ENCODE data around the gene ALKBH5. TPM values are rescaled to one million over a fixed set of nuclear protein-coding genes. Genes with fewer than 3 reads are reported as not detected.
A peak's percentile ranks its signal among the peaks of the same experiment; 100 is the strongest.

The ALKBH5 gene
- total RNA-seq, 1 donor: 108 TPM

DNA sequence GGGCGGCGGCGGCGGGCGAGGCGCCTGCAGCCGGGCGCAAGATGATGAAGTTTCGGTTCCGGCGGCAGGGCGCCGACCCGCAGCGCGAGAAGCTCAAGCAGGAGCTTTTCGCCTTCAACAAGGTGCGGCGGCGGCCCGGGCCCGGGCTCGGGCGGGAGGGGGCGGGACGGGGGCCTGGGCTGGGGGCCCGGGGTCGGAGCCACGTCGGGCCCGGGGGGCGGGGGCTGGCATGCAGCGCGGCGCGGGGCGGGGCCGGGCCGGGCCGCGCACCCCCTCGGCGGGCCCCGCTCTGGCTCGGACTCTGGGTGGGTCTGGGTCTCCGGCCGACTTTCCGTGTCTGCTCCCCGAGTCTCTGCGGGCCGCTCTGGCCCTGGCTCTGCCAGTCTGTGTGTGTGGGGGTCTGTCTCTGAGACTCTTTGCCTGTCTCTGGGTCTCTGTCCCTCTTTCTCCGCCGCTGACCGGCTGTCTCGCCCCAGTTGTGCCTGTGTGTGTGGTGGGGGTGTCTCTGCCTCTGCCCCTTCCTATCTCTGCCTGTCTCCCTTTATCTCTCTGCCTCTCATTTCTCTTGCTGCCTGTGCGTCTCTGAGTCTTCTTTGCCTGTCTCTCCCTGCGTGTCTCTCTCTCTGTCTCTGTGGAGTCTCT is 42.1 kb downstream of the ALKBH5 start:
- TF ChIP-seq, protein P1, sequence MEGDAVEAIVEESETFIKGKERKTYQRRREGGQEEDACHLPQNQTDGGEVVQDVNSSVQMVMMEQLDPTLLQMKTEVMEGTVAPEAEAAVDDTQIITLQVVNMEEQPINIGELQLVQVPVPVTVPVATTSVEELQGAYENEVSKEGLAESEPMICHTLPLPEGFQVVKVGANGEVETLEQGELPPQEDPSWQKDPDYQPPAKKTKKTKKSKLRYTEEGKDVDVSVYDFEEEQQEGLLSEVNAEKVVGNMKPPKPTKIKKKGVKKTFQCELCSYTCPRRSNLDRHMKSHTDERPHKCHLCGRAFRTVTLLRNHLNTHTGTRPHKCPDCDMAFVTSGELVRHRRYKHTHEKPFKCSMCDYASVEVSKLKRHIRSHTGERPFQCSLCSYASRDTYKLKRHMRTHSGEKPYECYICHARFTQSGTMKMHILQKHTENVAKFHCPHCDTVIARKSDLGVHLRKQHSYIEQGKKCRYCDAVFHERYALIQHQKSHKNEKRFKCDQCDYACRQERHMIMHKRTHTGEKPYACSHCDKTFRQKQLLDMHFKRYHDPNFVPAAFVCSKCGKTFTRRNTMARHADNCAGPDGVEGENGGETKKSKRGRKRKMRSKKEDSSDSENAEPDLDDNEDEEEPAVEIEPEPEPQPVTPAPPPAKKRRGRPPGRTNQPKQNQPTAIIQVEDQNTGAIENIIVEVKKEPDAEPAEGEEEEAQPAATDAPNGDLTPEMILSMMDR (IDR thresholded peaks at IDR 0.05; ENCODE audit: insufficient read depth, low read length): no peak
- peak overlapping the region; percentile 94 for H3K4me3 ChIP-seq (ENCODE audit: low read depth, low read length)
- no peak for DNase-seq (ENCODE audit: low read depth)

DNA sequence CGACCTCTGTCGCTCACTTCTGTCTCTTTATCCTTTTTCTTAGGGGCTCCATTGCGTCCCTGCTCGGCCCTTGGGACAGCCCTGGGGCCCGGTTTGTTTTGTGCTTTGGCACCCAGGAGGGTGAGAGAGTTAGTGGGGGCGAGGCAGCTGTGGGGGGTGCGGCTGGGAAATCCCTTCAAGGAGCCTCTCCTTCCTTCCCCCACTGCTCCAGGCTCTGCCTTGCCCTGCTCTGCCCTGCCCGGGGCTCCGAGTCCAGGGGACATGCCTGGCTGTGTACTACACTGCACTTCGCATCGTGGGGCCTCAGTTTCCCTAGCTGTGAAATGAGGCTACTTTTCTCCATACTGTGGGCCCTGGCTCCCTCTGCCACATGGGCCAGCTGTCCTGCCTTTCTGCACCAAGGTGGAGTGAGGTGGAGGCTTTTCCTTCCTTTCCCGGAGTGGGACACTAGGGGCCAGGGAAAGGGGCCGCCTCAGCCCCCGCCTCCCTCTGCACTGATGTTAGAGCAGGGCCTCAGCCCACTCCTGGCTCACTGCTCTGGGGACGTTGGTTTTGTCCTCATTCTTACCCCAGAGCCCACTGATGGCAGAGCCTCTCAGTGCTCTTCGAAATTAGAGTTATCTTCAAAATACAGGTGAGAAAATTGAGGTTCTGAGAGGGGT is 42.8 kb downstream of the ALKBH5 start:
- H3K4me3 ChIP-seq (ENCODE audit: low read depth, low read length): peak overlapping the region; percentile 94
- no peak for DNase-seq (ENCODE audit: low read depth)
- TF ChIP-seq, protein P1 (IDR thresholded peaks at IDR 0.05; ENCODE audit: insufficient read depth, low read length): no peak

DNA sequence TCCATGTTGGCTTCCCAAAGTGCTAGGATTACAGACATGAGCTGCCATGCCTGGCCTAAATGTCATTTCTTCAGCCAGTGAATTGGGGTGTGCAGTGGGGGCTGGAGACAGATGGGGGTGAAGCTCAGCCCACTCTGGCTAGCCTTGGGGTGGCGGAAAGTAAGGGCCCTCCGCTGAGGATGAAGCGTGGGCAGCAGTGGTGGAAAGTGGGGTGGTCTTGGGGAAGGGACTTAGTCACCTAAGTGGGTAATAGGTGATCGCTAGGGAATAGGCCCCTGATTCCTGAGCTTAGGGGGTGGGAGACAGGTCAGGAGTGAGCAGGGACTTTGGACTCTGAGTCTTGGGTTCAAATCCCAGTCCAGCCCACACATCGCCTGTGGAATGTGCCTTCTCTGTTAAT is 44.0 kb downstream of the ALKBH5 start:
- DNase-seq (ENCODE audit: low read depth): no peak
- no peak overlapping the region for H3K4me3 ChIP-seq (ENCODE audit: low read depth, low read length)
- TF ChIP-seq, protein P1 (IDR thresholded peaks at IDR 0.05; ENCODE audit: insufficient read depth, low read length): no peak

DNA sequence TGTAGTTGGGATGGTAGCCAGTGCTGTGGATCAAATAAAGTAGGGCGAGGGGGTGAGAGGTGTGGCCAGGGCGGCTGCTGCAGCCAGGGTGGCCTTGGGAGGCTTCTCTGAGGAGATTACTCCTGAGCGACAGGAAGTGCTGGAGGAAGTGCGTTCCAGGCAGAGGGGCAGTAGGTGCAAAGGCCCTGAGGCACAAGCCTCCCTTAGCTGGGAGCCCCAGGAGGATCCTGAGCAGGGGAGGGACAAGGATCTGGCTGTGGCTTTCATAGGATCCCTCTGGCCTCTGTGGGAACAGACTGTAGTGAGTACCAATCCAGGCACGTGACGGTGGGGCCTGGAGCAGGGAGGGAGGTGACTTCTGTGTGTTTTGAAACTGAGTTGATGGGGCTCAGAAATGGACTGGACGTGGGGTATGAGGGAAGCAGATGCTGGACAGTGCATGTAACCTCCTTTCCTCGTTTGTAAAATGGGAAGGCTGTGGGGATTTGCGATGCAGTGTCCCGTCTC is 44.6 kb downstream of the ALKBH5 start:
- DNase-seq (ENCODE audit: low read depth): no peak
- no peak overlapping the region for H3K4me3 ChIP-seq (ENCODE audit: low read depth, low read length)
- TF ChIP-seq, protein P1 (IDR thresholded peaks at IDR 0.05; ENCODE audit: insufficient read depth, low read length): no peak

DNA sequence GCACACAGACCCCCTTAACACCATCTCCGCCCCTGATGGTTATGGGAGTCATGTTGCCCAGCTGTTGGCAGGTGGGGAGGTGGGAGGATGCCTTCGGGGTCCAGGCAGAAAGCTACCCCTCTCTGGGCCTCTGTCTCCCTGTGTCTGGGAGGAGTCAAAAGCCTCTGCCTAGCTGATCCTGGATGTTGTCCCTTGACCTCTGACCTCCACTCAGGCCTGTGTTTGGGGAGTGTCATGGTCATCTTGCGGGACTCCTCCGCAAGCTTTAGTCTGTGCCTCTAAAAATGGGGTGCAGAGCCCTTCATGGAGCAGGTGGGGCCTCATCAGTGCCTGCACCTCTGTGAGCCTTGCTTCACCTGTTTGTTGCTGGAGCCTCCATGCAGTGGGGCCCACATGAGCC is 45.6 kb downstream of the ALKBH5 start:
- DNase-seq (ENCODE audit: low read depth): no peak
- TF ChIP-seq, protein P1 (IDR thresholded peaks at IDR 0.05; ENCODE audit: insufficient read depth, low read length): no peak

DNA sequence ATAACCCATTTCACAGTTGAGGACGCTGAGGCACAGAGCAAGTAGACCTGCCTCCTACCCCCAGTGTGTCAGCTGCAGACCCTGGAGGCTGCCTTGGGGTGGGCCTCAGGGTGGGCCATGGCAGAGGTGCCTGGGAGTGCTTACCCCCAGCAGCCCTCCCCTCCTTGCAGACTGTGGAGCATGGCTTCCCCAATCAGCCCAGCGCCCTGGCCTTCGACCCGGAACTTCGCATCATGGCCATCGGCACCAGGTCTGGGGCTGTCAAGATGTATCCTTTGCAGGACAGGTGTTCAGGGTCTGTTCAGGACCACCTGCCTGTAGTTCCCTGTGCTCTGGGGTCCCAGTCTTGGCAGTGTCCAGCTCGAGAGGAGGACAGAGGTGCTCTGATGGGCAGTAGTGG is 46.1 kb downstream of the ALKBH5 start:
- no peak overlapping the region for H3K4me3 ChIP-seq (ENCODE audit: low read depth, low read length)
- TF ChIP-seq, protein P1 (IDR thresholded peaks at IDR 0.05; ENCODE audit: insufficient read depth, low read length): no peak
- DNase-seq (ENCODE audit: low read depth): no peak

More for the DNA sequence above, 45.6 kb downstream of the ALKBH5 start:
- no peak overlapping the region for H3K4me3 ChIP-seq (ENCODE audit: low read depth, low read length)
